HepG2 (cell line): ENCODE data around the gene IFNG-AS1. TPM values are rescaled to one million over a fixed set of nuclear protein-coding genes. Genes with fewer than 3 reads are reported as not detected.

Experiments used
- ATAC-seq: fragments of 200-7000 bp; cut with Tn5 transposase; 3 replicates; pipeline ENCODE4 v1.9.1; 2020; ENCODE audit warnings: mild to moderate bottlenecking, moderate library complexity
- Bru-seq: library from RNA; stranded (reverse); fragments of 400-500 nt; gene quantifications from one replicate; lab custom pipeline; 2021; lab: Mats Ljungman, UMichigan
- BruChase-seq, 2 experiments: library from RNA; stranded (reverse); fragments of 400-500 nt; gene quantifications; one replicate each; lab custom pipeline; 2021; lab: Mats Ljungman, UMichigan
- BruUV-seq: library from RNA; stranded (reverse); fragments of 400-500 nt; replicated peaks from 2 replicates; lab custom pipeline; 2021; lab: Mats Ljungman, UMichigan
- CTCF ChIA-PET: fragments of 300-600 bp; formaldehyde crosslinking; extraction: SDS; loops from one replicate; lab custom pipeline; 2021; ENCODE audit warnings: low total read pairs, inconsistent platforms, low intra/inter-chr PET ratio; lab: Yijun Ruan, JAX
- POLR2A ChIA-PET: fragments of 350-600 bp; sonication (Branson Sonifier 250); formaldehyde crosslinking; loops from one replicate; lab custom pipeline; 2020; ENCODE audit warnings: antibody characterized with exemption, inconsistent platforms; lab: Yijun Ruan, JAX
- DNase-seq: peaks from one replicate; pipeline ENCODE4 v3.0.0-alpha.2; 2015; ENCODE audit warnings: low spot score
- FAIRE-seq: peaks from 3 replicates; lab custom pipeline; 2011; peaks lifted over from hg19 to GRCh38; lab: Jason Lieb, UNC
- H2AFZ ChIP-seq: one replicate; pipeline ENCODE4 v1.6.1; 2011; ENCODE audit warnings: low read length, inconsistent platforms
- H3K27ac ChIP-seq: fragments of 300-600 bp; 3 replicates; pipeline ENCODE4 v1.8.0; 2011; ENCODE audit warnings: mixed run types, mild to moderate bottlenecking, mixed read lengths, low read length, inconsistent platforms; ENCODE audit not compliant: insufficient read depth; ENCODE audit errors: extremely low read length
- H3K27me3 ChIP-seq, 2 experiments: fragments of 200-600 bp in 1 of 2; 2 replicates in 1 of 2; 3 replicates in 1 of 2; pipeline versions ENCODE4 v1.6.0 to v1.8.0; 2011; ENCODE audit warnings: low read length in 2 of 2, mild to moderate bottlenecking in 2 of 2, moderate library complexity in 2 of 2, inconsistent platforms in 1 of 2; ENCODE audit not compliant: insufficient read depth in 2 of 2, control insufficient read depth in 1 of 2
- H3K36me3 ChIP-seq, 2 experiments: fragments of 200-600 bp in 1 of 2; replicated peaks in 1 of 2; 2 replicates in 1 of 2; 3 replicates in 1 of 2; pipeline versions ENCODE4 v1.5.1 to v1.8.0; 2011; ENCODE audit warnings: low read length in 2 of 2, inconsistent platforms in 1 of 2; ENCODE audit not compliant: insufficient read depth in 2 of 2, control insufficient read depth in 1 of 2
- H3K4me1 ChIP-seq: 2 replicates; pipeline ENCODE4 v1.5.1; 2012; ENCODE audit warnings: low read length, inconsistent platforms; ENCODE audit not compliant: insufficient read depth
- H3K4me2 ChIP-seq: 2 replicates; pipeline ENCODE4 v1.6.0; 2011; ENCODE audit warnings: low read depth, low read length, inconsistent platforms
- H3K4me3 ChIP-seq, 3 experiments: fragments of 200-600 bp in 1 of 3; sonication (generic), shearing (Covaris generic) in 1 of 3; replicated peaks in 1 of 3; 2 replicates each; pipeline ENCODE4 v1.5.1; 2011 to 2016; ENCODE audit warnings: low read length in 3 of 3, inconsistent platforms in 2 of 3, low read depth in 2 of 3, mild to moderate bottlenecking in 2 of 3, control low read depth in 1 of 3, mixed read lengths in 1 of 3; ENCODE audit not compliant: insufficient read depth in 1 of 3
- H3K79me2 ChIP-seq: one replicate; pipeline ENCODE4 v1.6.1; 2011; ENCODE audit warnings: low read length, inconsistent platforms; ENCODE audit not compliant: insufficient read depth
- H3K9ac ChIP-seq: 2 replicates; pipeline ENCODE4 v1.6.0; 2011; ENCODE audit warnings: mild to moderate bottlenecking, low read depth, low read length, inconsistent platforms; ENCODE audit not compliant: insufficient read depth
- H3K9me3 ChIP-seq: 2 replicates; pipeline ENCODE4 v1.5.1; 2012; ENCODE audit warnings: mild to moderate bottlenecking, low read length
- H4K20me1 ChIP-seq: 2 replicates; pipeline ENCODE4 v1.6.0; 2011; ENCODE audit warnings: inconsistent platforms, mild to moderate bottlenecking, low read length, moderate library complexity; ENCODE audit not compliant: insufficient read depth
- ATF7 ChIP-seq, 2 experiments: fragments of 450-650 bp in 1 of 2; sonication (generic) in 1 of 2; formaldehyde crosslinking in 1 of 2; IDR thresholded peaks; 2 replicates each; pipeline versions ENCODE4 v1.4.0 to v1.6.1; 2016 to 2020; ENCODE audit warnings: antibody characterized with exemption in 1 of 2, mild to moderate bottlenecking in 1 of 2, missing genetic modification reagents in 1 of 2
- CSRNP2 ChIP-seq: sonication (generic); formaldehyde crosslinking; conservative IDR thresholded peaks from 2 replicates; pipeline ENCODE4 v1.8.0; 2022; ENCODE audit warnings: low read depth, missing genetic modification reagents
- HMGXB4 ChIP-seq, 2 experiments: sonication (generic) in 1 of 2; formaldehyde crosslinking in 1 of 2; IDR thresholded peaks; 2 replicates each; pipeline versions ENCODE4 v1.4.0 to v1.6.1; 2018 to 2020; ENCODE audit warnings: missing genetic modification reagents in 2 of 2, borderline replicate concordance in 1 of 2, low read depth in 1 of 2, mild to moderate bottlenecking in 1 of 2, missing biosample characterization in 1 of 2
- PATZ1 ChIP-seq: sonication (generic); formaldehyde crosslinking; IDR thresholded peaks from 2 replicates; pipeline ENCODE4 v1.4.0; 2020; ENCODE audit warnings: missing genetic modification reagents
- RELA ChIP-seq: sonication (generic); formaldehyde crosslinking; IDR thresholded peaks from 2 replicates; pipeline ENCODE4 v1.4.0; 2020; ENCODE audit warnings: missing genetic modification reagents
- TEAD2 ChIP-seq: sonication (generic); formaldehyde crosslinking; IDR thresholded peaks from 2 replicates; pipeline ENCODE4 v1.9.0; 2021; ENCODE audit warnings: missing genetic modification reagents
- TRAFD1 ChIP-seq: sonication (generic); formaldehyde crosslinking; IDR thresholded peaks from 2 replicates; pipeline ENCODE4 v1.5.1; 2020; ENCODE audit warnings: missing genetic modification reagents, mild to moderate bottlenecking, borderline replicate concordance
- ZNF704 ChIP-seq: sonication (generic); formaldehyde crosslinking; IDR thresholded peaks from 2 replicates; pipeline ENCODE4 v1.8.1; 2023; ENCODE audit warnings: mild to moderate bottlenecking, inconsistent platforms, moderate library complexity, missing genetic modification reagents, borderline replicate concordance
- WGBS: methylation state at CpG from one replicate; pipeline ENCODE4 v1.1.6; 2017; ENCODE audit warnings: low lambda C conversion rate; 5-methylcytosine and 5-hydroxymethylcytosine counted together
- in situ Hi-C: cut with HindIII; loops from 2 replicates; pipeline ENCODE4 v1.10.0; 2017; ENCODE audit warnings: low pct_unique_long_range_greater_than_20kb; ENCODE audit not compliant: extremely low pct_ligation_motif_present
- intact Hi-C: fragments of 100-400 bp; cut with micrococcal nuclease; formaldehyde crosslinking; loops from one replicate; pipeline ENCODE4 v1.10.0; 2022; ENCODE audit not compliant: unreplicated experiment
- long read RNA-seq, 2 experiments: library from RNA in 1 of 2; library from polyadenylated mRNA in 1 of 2; stranded (forward) in 1 of 2; unstranded in 1 of 2; transcript quantifications; one replicate each; pipeline ENCODE4 v2.0.0, GENCODE V29; 2019 to 2022
- polyA minus RNA-seq, 3 experiments: library from RNA; depleted of rRNA, polyadenylated mRNA; stranded (reverse); fragments of >200 nt; gene quantifications; 2 replicates each; pipeline ENCODE4 v1.2.3, GENCODE V29; 2011; ENCODE audit warnings: low replicate concordance in 1 of 3
- polyA plus RNA-seq, 8 experiments: library from polyadenylated mRNA; depleted of rRNA in 3 of 8; stranded (reverse) in 7 of 8; unstranded in 1 of 8; fragments of >200 nt; fragmentation: Illumina TruSeq in 4 of 8; extraction: Trizol in 4 of 8; gene quantifications; 2 replicates each; pipeline versions ENCODE4 v1.2.1 to v1.2.3, GENCODE V29; 2011 to 2016; ENCODE audit warnings: low read depth in 4 of 8, missing spikeins in 1 of 8, mixed read lengths in 1 of 8; ENCODE audit not compliant: insufficient read depth in 1 of 8
- total RNA-seq, 5 experiments: library from RNA; depleted of rRNA; stranded (reverse); fragments of >200 nt; fragmentation: Illumina TruSeq; extraction: Trizol; gene quantifications; 2 replicates each; pipeline ENCODE4 v1.2.3, GENCODE V29; 2016; ENCODE audit warnings: low read depth in 1 of 5

Gene IFNG-AS1
- not detected in 2 replicates for total RNA-seq (2016; rRNA removed; fragmentation: Illumina TruSeq; extraction: Trizol)
- total RNA-seq (2016; cell fraction: cytosol; rRNA removed; fragmentation: Illumina TruSeq; extraction: Trizol; ENCODE audit: low read depth) = not detected in 2 replicates
- not detected in 2 replicates for total RNA-seq (2016; cell fraction: insoluble cytoplasmic fraction; rRNA removed; fragmentation: Illumina TruSeq; extraction: Trizol)
- total RNA-seq (2016; cell fraction: membrane; rRNA removed; fragmentation: Illumina TruSeq; extraction: Trizol) = not detected in 2 replicates
- not detected in 2 replicates for total RNA-seq (2016; cell fraction: nucleus; rRNA removed; fragmentation: Illumina TruSeq; extraction: Trizol)
- polyA plus RNA-seq (2011; rRNA removed) = not detected in 2 replicates
- not detected in 2 replicates for polyA plus RNA-seq (2011; cell fraction: cytosol; rRNA removed)
- not detected in 2 replicates for polyA plus RNA-seq (2011; cell fraction: nucleus; rRNA removed)
- not detected in 2 replicates for polyA plus RNA-seq (2012)
- not detected in 2 replicates for polyA plus RNA-seq (2016; cell fraction: cytosol; fragmentation: Illumina TruSeq; extraction: Trizol; ENCODE audit: low read depth)
- polyA plus RNA-seq (2016; cell fraction: insoluble cytoplasmic fraction; fragmentation: Illumina TruSeq; extraction: Trizol; ENCODE audit: low read depth) = not detected in 2 replicates
- not detected in 2 replicates for polyA plus RNA-seq (2016; cell fraction: membrane; fragmentation: Illumina TruSeq; extraction: Trizol; ENCODE audit: low read depth)
- not detected in 2 replicates for polyA plus RNA-seq (2016; cell fraction: nucleus; fragmentation: Illumina TruSeq; extraction: Trizol; ENCODE audit: insufficient read depth, low read depth)
- polyA minus RNA-seq (2011; rRNA and poly(A)+ RNA removed; ENCODE audit: low replicate concordance) = not detected in 2 replicates
- polyA minus RNA-seq (2011; cell fraction: cytosol; rRNA and poly(A)+ RNA removed) = not detected in 2 replicates
- not detected in 2 replicates for polyA minus RNA-seq (2011; cell fraction: nucleus; rRNA and poly(A)+ RNA removed)
- not detected for Bru-seq, nascent RNA
- BruChase-seq, experiment 1, labeled RNA remaining after a 6-hour chase = percentile 1 among the genes with signal in this experiment
- BruChase-seq, experiment 2, labeled RNA remaining after a 2-hour chase = percentile 1 among the genes with signal in this experiment
- long read RNA-seq, experiment 1 = 0 reads
- long read RNA-seq, experiment 2 = 0 reads

GRCh38 chr12:67989184-67989920, at the start of gene IFNG-AS1:
Gene IFNG-AS1 (plus strand): TSS chr12:67989447.
- ChIA-PET POLR2A (no interaction called here), CTCF (no interaction called here)
- Histone ChIP-seq H3K4me2 (no peak within 1 kb of the TSS), H3K9ac (no peak within 1 kb of the TSS), H3K4me1 (peaks cover 11% of the 10 kb centered on the region), H3K9me3 (no peaks in the 10 kb centered on the region), H3K36me3 (no peaks in the 10 kb centered on the region), H2AFZ (no peak within 1 kb of the TSS), H3K27ac (no peak within 1 kb of the TSS), H3K4me3 (no peak within 1 kb of the TSS), H4K20me1 (no peaks in the 10 kb centered on the region), H3K27me3 (no peaks in the 10 kb centered on the region), H3K79me2 (no peaks in the 10 kb centered on the region)
- DNase-seq (no peak), ATAC-seq (no peak), FAIRE-seq (no peak)
- intact Hi-C loops = no loop called here
- no TSS peak for BruUV-seq
- in situ Hi-C loops = no loop called here
- 14% methylated on average over 7 of the region's 7 CpGs for WGBS
- no peak for TF ChIP-seq RELA
- no peak for TF ChIP-seq TEAD2 (CRISPR knock-in tag)
- TF ChIP-seq PATZ1 (CRISPR knock-in tag) = no peak
- TF ChIP-seq ZNF704 (CRISPR knock-in tag) = no peak
- TF ChIP-seq ATF7 (IDR thresholded peaks at IDR 0.05) = no peak
- no peak for TF ChIP-seq ATF7 (CRISPR knock-in tag; IDR thresholded peaks at IDR 0.05)
- no peak for TF ChIP-seq CSRNP2 (CRISPR knock-in tag)
- no peak for TF ChIP-seq HMGXB4 (CRISPR knock-in tag; IDR thresholded peaks at IDR 0.05; ENCODE audit: borderline replicate concordance in 1 of 2, low read depth in 1 of 2)
- no peak for TF ChIP-seq TRAFD1
